ENCODE data around the gene CUZD1. TPM values are rescaled to one million over a fixed set of nuclear protein-coding genes. Genes with fewer than 3 reads are reported as not detected.

Gene CUZD1
- total RNA-seq, 2 donors from 2014 or later: 0.23 to 0.85 TPM

DNA sequence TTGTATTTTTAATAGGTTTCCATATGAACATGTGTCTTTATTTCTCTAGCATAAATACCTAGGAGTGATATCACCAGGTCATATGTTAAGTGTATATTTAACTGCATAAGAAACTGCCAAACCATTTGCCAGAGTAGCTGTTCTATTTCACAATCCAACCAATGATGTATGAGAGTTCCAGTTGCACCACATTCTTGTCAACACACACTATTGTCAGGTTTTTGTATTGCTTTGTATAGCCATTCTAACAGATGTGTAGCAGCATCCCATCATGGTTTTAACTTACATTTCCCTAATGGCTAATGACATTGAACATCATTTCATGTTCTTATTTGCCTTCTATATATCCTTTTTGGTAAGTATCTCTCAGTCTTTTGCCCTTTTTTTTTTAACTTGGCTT lies 4.1 kb downstream of the CUZD1 start:
- intact Hi-C loops (cut with DNase I): no loop called here
- Histone ChIP-seq H3K36me3 (no peaks in the 10 kb centered on the region), H3K4me1 (replicated peaks) (no peaks in the 10 kb centered on the region), H3K27me3 (replicated peaks; ENCODE audit: insufficient read depth) (no peaks in the 10 kb centered on the region), H3K9me3 (no peaks in the 10 kb centered on the region), H3K27ac (no peak overlapping the region), H3K4me3 (no peak overlapping the region)
- no peak for DNase-seq (ENCODE audit: low spot score)
- TF ChIP-seq, protein P1, sequence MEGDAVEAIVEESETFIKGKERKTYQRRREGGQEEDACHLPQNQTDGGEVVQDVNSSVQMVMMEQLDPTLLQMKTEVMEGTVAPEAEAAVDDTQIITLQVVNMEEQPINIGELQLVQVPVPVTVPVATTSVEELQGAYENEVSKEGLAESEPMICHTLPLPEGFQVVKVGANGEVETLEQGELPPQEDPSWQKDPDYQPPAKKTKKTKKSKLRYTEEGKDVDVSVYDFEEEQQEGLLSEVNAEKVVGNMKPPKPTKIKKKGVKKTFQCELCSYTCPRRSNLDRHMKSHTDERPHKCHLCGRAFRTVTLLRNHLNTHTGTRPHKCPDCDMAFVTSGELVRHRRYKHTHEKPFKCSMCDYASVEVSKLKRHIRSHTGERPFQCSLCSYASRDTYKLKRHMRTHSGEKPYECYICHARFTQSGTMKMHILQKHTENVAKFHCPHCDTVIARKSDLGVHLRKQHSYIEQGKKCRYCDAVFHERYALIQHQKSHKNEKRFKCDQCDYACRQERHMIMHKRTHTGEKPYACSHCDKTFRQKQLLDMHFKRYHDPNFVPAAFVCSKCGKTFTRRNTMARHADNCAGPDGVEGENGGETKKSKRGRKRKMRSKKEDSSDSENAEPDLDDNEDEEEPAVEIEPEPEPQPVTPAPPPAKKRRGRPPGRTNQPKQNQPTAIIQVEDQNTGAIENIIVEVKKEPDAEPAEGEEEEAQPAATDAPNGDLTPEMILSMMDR (IDR thresholded peaks at IDR 0.05): no peak
- TF ChIP-seq POLR2AphosphoS5 (IDR thresholded peaks at IDR 0.05): no peak
- no peak for TF ChIP-seq POLR2A (IDR thresholded peaks at IDR 0.05)

DNA sequence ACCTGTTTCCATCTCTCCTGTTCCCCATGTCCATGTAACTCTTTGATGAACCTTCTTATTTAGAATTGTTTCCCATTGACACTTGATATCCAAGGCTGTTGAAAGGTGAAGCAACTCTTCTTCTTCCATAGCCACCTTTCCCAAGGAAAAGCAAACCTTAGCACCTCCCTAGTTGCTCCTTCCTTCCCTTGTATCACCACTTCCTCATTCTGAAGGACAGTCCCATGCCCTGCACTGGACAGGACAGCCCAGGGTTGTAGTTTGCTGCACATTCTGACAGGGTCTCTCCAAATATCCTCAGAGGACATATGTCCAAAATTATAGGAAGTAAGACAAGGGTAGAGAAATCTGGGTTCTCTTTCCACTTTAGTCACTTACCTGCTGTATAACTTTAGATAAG lies 6.2 kb downstream of the CUZD1 start:
- no peak overlapping the region for H3K27ac ChIP-seq
- H3K9me3 ChIP-seq: no peaks in the 10 kb centered on the region
- DNase-seq (ENCODE audit: low spot score): no peak
- H3K27me3 ChIP-seq (replicated peaks; ENCODE audit: insufficient read depth): no peaks in the 10 kb centered on the region
- no peak for TF ChIP-seq POLR2AphosphoS5 (IDR thresholded peaks at IDR 0.05)
- no peak for TF ChIP-seq POLR2A (IDR thresholded peaks at IDR 0.05)
- TF ChIP-seq, protein P1 (IDR thresholded peaks at IDR 0.05): no peak
- H3K4me1 ChIP-seq (replicated peaks): no peaks in the 10 kb centered on the region
- intact Hi-C loops (cut with DNase I): no loop called here
- no peak overlapping the region for H3K4me3 ChIP-seq
- H3K36me3 ChIP-seq: no peaks in the 10 kb centered on the region

DNA sequence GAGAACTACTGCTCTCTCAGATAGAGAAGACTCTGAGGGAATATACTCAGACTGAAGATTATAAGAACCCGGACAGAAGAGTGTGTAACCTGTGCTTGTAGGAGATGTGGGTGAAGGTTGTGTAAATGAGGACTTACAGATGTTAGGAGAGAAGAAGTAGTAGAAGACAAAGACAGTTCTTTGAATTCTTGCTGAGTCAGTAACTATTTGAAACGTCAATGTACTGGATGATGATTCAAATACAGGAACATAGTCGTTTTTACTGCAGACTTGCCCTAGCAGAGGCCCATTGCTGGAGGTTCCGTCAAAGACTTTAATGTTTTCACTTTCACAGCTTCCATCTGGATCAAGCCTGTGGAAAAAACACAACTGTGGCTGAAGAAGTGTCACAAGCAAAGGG lies 6.8 kb downstream of the CUZD1 start:
- intact Hi-C loops (cut with DNase I): no loop called here
- Histone ChIP-seq H3K27ac (no peak overlapping the region), H3K36me3 (no peaks in the 10 kb centered on the region), H3K9me3 (no peaks in the 10 kb centered on the region), H3K4me3 (no peak overlapping the region), H3K27me3 (replicated peaks; ENCODE audit: insufficient read depth) (no peaks in the 10 kb centered on the region), H3K4me1 (replicated peaks) (no peaks in the 10 kb centered on the region)
- 80% methylated on average over 4 of the region's 4 CpGs for WGBS
- TF ChIP-seq, protein P1 (IDR thresholded peaks at IDR 0.05): no peak
- TF ChIP-seq POLR2AphosphoS5 (IDR thresholded peaks at IDR 0.05) (no peak), POLR2A (IDR thresholded peaks at IDR 0.05) (no peak)
- DNase-seq (ENCODE audit: low spot score): no peak

DNA sequence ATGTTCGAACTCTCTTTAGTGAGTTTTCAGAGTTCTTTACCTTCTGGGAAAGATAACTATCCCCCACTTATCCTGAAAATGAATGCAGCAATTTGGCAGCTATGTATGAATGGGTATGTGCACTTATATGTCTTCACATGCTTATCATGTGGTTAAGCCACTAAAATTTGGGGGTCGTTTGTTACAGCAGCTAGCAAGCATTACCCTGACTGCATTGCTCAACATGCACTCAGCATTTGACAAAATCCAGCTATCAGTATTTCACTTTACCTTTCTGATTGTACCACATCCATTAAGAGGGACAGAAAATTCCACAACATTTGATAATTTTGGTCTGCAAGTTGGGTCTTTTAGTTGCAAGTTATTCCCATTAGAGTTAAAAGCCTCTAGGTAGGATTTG lies 9.7 kb downstream of the CUZD1 start:
- WGBS: 97% methylated on average over 2 of the region's 2 CpGs
- DNase-seq (ENCODE audit: low spot score): no peak
- Histone ChIP-seq H3K27ac (no peak overlapping the region), H3K27me3 (replicated peaks; ENCODE audit: insufficient read depth) (no peaks in the 10 kb centered on the region), H3K4me3 (no peak overlapping the region), H3K9me3 (no peaks in the 10 kb centered on the region), H3K36me3 (no peaks in the 10 kb centered on the region), H3K4me1 (replicated peaks) (no peaks in the 10 kb centered on the region)
- intact Hi-C loops (cut with DNase I): no loop called here
- TF ChIP-seq POLR2AphosphoS5 (IDR thresholded peaks at IDR 0.05): no peak
- TF ChIP-seq POLR2A (IDR thresholded peaks at IDR 0.05): no peak
- TF ChIP-seq, protein P1 (IDR thresholded peaks at IDR 0.05): no peak

DNA sequence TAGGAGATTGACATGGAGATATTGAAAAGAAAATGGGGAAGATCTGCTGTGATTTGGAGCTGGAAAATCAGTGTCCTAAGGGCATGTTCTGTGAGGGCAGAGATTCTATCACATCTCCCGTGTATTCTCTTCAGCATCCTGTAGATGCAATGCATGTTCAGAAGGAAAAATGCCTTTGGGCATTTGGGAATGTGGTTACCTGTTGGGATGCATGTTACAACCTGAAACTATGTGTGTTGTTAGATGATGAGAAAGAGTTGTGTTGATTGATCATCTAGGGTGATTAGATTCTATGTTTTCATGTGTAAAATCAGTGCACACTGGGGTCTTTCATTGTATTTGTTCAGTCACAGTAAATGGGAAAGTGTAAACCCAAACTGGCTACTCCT lies 14.7 kb downstream of the CUZD1 start:
- intact Hi-C loops (cut with DNase I): no loop called here
- 36% methylated on average over 1 of the region's 1 CpG for WGBS
- H3K27ac ChIP-seq: no peak overlapping the region

More for the DNA sequence above, 14.7 kb downstream of the CUZD1 start:
- TF ChIP-seq, protein P1 (IDR thresholded peaks at IDR 0.05): no peak
- TF ChIP-seq POLR2A (IDR thresholded peaks at IDR 0.05) (no peak), POLR2AphosphoS5 (IDR thresholded peaks at IDR 0.05) (no peak)
- Histone ChIP-seq H3K27me3 (replicated peaks; ENCODE audit: insufficient read depth) (no peaks in the 10 kb centered on the region), H3K36me3 (no peaks in the 10 kb centered on the region), H3K9me3 (no peaks in the 10 kb centered on the region), H3K4me1 (replicated peaks) (no peaks in the 10 kb centered on the region), H3K4me3 (no peak overlapping the region)
- DNase-seq (ENCODE audit: low spot score): no peak
